Activated CD8-positive, alpha-beta memory T cell treated with anti-CD3 and anti-CD28 coated beads for 1 hour (primary cell): Measurements from ENCODE around the gene PAK5.

Experiments used
- DNase-seq, 2 donors: peaks; one replicate each; pipeline ENCODE4 v3.0.0-alpha.2; 2020; ENCODE audit warnings: low read depth in 1 of 2; ENCODE audit errors: extremely low read depth in 1 of 2

Gene PAK5

DNA sequence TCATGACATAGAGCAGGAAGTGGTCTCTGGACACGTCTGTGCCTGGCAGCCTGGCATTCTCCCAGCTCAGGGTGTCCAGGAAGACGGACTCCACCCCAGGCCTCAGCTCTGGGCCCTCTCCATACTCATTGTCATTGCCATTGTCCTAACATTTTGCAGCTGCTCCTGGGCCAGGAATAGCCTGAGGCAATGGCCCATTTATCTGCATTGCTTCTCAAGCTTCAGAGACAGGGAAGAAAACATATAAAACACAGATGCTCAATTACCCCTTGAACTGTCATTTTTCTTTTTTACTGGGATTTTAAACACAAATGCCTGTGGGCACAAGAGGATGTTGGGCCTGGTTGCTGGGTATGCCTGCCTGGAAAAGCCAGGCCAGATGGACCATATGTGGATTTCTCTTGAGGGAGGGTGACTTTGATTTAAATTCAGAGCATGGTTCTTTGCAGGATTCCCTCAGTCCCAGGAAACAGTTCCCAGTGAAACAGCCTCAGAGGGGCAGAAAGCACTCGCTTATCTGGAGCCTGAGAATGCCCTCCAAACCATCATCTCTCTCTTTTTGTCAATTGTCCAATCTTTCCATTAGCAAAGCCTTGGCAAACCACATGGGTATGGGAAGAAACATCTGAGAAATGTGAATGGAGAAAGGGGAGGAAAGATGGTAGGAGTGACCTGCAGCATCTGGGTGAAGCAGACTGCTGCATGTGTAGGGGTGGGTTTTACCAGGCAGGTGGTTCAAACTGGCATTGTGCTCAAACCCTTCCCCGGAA is 306.6 kb downstream of the PAK5 start:
- DNase-seq, result no peak

DNA sequence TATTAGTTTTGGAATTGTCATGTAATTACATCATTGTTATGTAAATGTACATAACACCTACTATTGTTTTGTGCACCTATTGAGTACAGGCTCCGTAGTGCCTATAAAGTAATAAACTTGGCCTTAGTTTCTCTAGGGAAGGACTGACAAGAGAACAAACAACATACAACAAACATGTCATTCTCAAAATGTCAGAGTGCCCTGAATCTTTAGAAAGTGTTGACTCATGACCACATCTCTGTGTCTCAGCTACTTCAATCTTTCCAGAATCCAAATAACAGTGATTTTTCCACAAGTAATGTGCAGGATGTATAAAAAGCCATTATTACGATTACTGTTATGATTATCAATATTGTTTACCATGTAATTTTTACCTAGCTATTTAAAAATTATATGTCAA is 307.3 kb downstream of the PAK5 start:
- no peak for DNase-seq

DNA sequence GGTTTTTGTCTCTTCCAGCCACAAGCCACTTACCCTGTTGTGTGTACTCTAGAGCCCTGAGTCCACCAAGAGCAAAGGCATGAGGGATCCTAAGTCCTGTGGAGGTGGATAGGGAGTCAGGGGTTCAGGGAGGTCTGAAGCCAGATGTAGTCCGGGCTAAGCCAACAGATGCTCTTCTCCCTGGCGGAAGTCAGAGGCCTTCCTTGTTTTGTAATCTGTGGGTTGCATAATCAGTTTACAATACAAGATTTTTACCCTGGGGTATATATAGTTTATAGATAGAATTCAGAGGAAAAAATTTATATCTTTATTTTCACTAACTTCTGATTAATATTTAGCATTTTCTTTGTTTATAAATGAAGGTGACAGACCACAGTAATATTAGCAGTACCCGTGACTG is 315.2 kb downstream of the PAK5 start:
- no peak for DNase-seq

DNA sequence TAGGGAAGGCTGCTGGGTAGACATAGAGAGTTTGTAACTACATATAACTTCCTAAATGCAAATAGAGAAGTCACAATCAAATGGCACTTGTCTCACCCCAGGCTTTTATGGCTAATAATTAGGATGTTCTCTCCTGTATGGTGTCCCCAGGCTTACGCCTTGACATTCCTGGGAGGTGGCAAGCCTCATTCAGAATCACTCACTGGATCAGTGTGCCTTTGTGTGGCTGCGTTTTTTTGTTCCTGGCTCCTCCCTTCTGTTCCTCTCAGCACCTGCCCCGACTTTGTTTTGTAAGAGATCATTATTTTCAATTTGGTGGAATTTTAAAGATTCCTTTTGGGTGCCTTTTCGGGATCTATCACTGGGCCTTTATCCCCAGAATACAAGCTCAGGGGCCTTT is 318.8 kb downstream of the PAK5 start:
- no peak for DNase-seq

DNA sequence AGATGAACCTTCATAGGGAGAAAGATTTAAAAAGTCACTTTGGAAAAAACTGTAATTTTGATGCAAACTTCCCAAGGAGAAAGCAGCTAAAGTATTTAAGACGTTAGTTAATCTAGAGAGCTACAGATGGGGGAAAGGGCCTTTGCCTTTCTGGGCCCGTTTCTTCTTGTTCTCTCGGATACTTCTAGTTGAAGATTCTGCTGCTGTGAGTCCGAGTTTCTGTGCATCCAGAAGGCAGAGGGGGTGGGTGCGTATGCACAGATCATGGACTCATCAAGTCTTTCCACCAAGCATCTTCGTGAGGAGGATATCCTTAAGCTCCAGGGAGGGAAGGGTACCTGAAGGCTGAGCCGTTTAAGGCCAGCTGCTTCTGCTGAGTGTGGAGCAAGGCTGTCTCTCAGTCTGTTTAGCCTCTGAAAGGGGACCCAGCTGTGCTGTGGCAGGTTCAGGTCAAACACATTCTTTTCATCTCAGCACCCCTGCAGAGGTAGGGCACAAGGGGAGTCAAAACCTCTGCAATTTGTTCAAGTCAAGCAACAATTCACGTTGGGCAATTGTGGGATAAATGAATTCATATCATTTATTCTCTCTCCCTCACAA is 320.2 kb downstream of the PAK5 start:
- no peak for DNase-seq

DNA sequence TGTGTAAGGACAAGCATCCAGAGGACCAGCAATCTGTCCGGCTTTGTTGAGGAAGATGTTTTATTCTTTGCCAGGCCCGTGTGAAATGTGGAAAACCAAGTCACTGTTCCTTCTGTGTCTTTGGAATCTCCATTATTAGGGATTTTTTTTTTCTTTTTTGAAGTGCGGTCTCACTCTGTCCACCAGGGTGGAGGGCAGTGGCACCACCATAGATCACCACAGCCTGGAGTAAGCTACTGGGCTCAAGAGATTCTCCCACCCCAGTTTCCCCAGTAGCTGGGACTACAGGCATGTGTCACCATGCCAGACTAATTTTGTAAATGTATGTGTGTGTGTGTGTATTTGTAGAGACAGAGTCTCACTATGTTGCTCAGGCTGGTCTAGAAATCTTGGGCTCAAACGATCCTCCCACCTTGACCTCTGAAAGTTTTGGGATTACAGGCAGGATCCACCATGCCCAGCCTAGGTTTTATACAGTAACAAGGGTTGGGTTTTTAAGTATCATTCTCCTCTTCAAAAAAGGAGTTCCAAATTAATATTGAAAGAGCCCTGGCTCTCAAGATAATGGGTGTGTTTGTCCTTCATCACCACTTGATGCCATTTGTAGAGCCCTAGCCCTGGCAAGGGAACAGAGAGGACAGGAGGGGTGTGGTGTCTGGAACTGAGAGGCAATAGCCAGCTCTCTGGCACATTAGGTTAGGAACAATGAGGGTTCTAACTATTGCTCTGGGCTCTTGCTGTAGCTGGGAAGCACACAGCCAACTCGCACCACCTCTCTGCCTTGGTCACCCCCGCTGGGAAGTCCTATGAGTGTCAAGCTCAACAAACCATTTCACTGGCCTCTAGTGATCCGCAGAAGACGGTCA is 321.3 kb downstream of the PAK5 start:
- DNase-seq, result no peak

DNA sequence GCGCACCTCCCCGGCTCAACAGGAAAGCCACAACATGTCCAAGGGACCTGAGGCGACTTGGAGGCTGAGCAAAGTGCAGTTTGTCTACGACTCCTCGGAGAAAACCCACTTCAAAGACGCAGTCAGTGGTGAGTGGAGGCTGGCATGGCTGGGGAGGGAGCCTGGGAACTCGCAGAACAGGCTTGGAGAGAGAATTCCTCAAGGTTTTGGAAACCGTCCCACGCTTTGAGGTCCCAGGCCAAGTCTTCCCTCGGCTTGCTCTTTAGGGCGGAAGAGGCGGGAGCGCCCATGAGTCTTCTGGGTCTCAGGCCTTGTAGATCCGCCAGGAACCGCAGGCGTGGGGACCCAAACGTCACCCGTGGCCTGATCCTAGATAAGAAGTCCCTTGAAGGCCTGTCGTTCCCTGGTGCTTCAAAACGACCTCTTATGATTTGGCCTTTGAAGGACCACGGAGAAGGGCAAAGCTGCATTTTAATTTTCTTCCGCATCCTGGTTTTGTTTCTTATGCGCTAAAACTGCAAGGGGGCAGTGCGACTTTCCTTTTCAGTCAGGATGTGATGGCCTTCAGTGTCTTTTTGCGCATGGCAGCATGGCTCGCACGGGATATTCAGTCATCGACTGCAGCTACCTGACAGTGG is 322.5 kb downstream of the PAK5 start:
- DNase-seq, result no peak

DNA sequence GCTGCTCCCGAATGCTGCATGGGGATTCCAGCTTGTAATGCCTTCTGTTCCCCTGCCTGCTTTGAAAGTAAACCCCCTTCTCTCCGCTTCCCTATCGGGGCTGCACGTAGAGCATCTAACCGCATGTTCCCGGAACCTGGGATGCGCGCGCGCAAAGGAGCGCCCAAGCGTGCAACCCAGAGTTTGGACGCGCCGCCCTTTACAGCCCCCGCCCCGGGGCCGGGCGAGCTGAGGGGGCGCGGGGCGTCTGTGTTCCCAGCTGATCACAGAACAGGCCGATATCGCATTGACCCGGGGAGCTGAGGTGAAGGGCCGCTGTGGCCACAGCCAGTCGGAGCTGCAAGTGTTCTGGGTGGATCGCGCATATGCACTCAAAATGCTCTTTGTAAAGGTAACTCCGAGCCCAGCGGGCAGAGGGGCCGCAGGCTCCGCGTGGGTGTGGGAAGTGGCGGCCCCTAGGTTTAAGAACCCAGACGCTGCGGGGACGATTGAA is 323.1 kb downstream of the PAK5 start:
- no peak for DNase-seq

DNA sequence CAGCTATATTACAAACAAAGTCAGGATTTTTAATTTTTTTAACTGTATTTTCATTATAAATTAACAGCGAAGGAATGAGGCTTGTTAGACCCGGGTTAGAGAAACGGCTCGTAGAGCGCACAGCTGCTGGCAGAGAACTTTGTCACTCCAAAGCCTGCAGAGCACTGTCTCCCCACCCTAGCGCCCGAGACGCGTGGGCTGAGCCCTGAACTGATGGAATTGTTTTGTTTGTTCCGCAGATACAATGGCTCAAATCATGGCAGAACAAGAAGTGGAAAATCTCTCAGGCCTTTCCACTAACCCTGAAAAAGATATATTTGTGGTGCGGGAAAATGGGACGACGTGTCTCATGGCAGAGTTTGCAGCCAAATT is 323.7 kb downstream of the PAK5 start:
- no peak for DNase-seq

DNA sequence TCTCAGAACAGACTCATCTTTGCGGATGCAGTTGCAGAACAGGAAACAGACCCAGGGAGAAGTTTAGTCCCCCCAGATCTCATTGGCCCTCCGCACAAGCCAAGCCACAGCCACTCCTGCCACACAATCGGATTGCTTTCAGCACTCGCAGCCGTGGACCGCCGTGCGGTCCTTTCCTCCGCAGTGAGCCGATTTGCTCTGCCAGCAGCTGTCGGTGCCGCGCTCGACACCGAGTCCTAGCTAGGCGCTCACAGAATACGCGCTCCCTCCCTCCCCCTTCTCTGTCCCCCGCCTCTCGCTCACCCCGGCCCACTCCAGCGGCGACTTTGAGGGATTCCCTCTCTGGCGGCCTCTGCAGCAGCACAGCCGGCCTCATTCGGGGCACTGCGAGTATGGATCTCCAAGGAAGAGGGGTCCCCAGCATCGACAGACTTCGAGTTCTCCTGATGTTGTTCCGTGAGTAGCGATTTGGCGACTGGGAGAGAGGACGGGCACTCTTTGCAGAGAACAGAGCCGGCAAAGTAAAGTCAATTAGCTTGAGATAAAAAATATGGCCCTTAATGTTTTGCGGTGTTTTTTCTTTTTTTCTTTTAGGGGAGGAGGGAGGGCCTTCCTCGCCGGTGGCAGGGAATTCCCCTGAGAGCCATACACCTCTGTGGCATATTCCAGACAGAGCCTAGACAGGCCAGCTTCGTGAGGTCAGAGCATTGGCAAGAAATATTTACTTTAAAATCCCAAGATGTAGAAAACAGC is 324.2 kb downstream of the PAK5 start, which contains the start of gene LAMP5:
Gene LAMP5, plus strand, starts transcription at position 130 of the 753 bp plus-strand sequence. Its CDS starts 263 bp downstream, at position 393.
- no peak for DNase-seq

DNA sequence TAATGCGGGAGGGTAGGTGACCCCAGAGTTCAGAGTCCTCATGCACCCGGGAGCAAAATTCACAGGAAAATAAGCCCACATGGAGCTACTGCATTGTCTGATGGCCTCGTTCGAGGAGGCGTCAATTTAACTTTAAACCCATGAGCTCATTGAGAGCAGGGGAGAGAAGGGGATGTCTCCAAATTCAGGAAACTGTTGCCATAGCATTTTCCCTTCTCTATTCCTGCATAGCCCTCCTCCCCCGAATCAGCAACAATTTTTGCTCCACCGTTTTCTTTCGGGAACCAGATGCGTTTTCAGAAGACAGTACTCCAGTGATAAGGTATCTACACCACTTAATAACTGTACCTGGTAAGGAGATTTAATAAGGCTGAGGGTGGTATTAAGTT is 324.8 kb downstream of the PAK5 start:
- DNase-seq, result no peak

DNA sequence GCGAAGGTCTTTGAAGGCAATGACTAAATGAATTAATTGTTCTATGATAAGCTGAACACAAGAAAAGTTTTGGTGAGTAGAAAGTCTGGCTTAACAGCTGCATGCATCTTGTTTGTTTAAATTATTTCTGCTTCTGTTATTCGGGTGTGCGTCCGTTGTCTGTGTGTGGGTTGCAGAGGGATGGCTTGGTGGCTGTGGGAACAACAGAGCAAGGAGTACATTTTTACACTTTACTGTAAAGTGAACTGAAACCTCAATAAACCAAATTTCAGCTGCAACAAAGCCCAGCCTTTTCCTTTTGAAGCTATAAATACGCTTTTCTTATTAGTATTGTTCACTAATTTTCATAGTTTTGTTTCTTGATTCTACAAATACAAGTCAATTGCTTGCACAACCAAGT is 328.0 kb downstream of the PAK5 start:
- DNase-seq, result no peak

DNA sequence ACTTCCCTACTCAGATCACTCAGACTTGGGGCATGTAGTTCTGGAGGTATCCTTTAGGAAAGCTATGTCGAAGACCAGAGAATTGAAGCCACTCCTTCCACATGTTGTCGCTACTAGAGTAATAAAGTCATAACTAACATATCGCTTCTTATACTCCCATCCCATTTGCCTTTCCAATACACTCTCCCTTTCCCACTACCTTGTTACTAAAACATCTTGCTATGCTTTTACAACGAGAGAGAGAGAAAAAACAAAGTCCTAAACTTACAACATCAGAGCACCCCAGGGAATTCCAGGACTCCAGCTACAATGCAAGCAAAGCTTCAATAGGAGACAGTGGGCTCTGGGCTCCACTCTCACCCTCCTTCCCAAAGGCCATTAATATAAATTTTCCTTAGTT is 329.6 kb downstream of the PAK5 start:
- no peak for DNase-seq

DNA sequence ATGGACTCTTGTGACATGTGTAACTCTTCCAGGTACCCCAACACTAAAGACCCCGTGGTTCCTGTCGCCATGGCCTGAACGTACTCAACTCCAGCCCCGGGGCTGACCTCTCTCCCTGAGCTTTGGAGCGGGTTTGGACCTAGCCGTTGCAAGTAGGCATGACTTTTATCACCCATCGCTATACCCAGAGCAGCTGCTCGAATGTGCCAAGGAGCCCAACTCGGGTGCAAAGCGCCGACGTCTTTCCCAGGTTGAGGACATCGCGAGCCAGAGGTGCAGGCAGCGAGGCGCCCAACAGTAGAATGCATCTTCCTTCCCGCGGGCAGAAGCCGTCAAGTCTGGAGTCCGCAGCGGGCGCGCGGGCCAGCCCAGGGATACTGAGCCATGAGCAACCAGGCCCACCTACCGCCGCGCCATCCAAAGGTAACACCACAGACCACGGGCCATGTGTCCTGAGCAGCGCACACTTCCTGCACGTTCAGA is 330.1 kb downstream of the PAK5 start:
- DNase-seq, result no peak

DNA sequence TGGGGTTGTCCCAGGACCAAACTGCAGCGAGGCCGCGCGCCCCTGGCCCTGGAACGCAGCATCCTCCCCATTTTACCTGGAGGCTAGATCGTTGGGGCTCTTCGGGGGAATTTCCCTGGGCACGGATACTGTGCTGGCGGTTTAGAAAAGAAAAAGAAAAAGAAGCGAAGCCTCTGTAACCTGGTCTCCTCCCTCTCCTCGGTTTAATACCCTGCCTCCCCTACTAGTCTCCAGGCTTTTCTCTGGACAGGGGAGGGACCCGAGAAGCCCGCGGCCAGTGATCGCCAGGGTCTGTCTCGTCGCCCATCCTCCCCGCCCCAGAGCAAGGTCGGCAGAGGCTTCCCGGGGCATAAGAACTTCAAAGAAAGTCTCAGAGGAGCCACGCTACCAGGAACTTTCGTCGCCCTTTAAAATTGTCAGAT is 330.6 kb downstream of the PAK5 start:
- no peak for DNase-seq

DNA sequence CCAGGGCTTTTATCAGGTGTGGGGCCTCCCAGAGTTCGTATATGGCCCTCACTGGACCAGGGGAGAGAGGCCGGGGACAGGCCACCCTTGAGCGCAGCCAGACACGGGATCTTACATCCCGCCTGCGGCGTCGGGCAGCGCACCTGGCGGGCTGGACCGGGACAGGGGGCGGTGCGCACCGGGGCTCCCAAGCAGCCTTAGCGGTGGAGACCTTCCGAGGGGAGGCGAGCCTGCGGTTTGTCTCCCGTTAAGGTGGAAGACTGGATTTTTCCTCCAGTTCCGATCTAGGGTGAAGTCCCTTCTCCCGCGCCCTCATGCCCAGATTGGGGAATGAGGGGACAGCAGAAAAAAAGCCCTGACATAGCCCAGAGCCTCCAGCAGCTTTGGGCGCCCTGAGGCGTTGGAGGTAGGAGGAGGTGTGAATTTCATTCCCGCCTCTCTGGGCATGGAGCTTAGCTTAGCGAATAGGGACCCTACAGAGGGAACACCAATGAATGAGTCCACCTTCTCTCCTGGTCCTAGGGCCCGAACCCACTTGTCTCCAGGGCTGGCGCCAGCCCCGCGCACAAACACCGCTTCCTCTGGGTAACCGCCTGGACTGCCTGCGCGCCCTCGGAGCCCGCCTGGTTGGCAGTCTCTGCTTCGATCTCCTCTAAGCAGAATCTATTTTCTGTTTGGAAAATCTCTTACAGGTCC is 331.2 kb downstream of the PAK5 start:
- DNase-seq, result no peak

DNA sequence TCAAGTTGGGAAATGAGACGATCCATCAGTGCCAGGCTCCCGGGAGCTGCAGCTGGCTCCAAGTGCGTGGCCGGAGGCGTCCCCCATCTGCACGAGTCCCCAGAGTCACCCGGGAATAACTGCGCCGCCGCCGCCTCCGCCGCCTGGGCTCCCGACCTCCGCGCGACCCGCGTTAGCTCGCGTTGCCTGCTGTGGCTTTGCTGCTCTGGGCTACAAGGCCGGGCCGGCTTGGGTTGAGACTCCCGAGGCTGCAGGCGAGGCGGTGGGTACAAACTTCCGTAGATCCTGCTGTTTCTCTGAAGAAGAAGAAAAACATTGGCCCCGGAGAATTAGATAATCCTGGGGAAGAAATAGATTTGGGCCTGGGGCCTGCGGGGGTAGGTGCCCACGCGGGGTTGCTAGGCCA is 331.9 kb downstream of the PAK5 start:
- no peak for DNase-seq

DNA sequence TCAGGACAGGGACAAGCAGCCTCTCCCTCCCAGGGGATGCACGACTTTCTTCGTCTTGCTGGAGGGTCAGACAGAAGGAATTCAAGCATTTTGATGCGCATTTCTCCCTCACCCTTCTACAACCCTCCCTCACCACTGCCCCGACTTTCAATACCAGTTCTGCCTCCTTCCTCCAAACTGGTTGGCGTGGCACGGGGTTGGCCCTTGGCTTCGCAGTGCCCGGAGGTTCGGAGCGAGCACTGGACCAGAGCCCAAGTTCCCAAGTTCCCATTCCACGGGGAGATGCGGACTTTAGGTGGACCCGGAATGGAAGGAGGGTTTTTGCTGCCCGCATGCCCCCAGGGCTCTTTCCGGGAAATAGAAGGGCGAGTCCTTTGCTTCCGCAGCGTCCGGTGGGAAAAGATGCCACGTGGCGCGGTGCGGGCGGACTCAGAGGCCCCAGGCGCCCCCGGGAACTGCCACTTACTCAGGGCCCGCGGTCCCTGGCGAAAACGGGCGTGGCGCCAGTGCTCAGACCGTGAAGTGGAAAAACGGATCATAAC is 332.5 kb downstream of the PAK5 start:
- DNase-seq, result no peak

DNA sequence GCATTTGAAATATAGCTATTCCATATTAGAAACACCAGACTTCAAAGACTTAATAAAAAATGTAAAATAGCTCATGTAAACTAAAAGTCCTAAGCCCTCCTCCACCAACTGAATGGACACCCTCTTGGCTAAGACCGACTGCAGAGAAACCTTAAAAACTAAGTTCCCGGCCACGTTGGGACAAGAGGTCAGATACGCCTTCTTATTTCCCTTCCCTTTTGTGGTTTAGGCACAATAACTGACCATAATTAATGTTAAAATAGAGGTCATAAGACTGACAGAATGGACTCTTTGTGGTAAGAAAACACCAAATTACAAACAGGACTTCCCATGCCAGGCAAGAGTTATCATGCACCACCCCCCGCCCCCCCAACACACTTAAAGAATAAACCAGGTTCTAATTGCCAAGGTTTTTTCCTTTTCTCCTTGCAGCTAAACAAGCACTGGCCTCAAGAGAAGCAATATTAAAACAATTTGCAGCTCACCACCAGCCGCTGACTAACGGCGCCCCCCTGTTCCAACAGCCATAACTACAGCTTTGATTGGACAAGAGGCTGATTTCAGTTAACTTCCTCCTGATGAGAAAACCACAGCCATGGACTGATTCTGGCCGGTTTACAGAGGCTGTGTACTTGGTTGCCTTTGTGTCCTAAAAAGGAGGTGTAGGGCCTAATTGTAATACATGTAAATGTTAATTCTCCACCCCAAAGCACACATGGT is 335.2 kb downstream of the PAK5 start:
- no peak for DNase-seq
